ENCODE data around the gene WTAP. TPM values are rescaled to one million over a fixed set of nuclear protein-coding genes. Genes with fewer than 3 reads are reported as not detected.
A peak's percentile ranks its signal among the peaks of the same experiment; 100 is the strongest.
"Not testable (repeated sequence)": the region's sequence is repeated elsewhere in the genome, so short reads cannot be mapped to it uniquely, and the experiment has no call there.

Gene WTAP
- 100 to 1,000 TPM; 127 to 148 (median 130) TPM for polyA plus RNA-seq (ENCODE audit: insufficient read length in 4 of 4)

GRCh38 chr6:159726918-159727716, at the start of gene WTAP:
WTAP (plus strand) TSS chr6:159727506; CDS start chr6:159736266, 8,760 bp downstream.
- peak; percentile 85 to 92 (median 90) for DNase-seq (ENCODE audit: low read depth in 4 of 4, low spot score in 3 of 4)

GRCh38 chr6:159677506-159678165, 49.7 kb upstream of the WTAP start:
- no peak for DNase-seq (ENCODE audit: low read depth in 4 of 4, low spot score in 3 of 4)

GRCh38 chr6:159678574-159678973, 48.7 kb upstream of the WTAP start:
- no peak for DNase-seq (ENCODE audit: low read depth in 4 of 4, low spot score in 3 of 4)

GRCh38 chr6:159679091-159680077, 47.9 kb upstream of the WTAP start:
- DNase-seq (ENCODE audit: low read depth in 4 of 4, low spot score in 3 of 4) = no peak

- no peak for DNase-seq (ENCODE audit: low read depth in 4 of 4, low spot score in 3 of 4)
Observed at GRCh38 chr6:159680104-159680503, 47.2 kb upstream of the WTAP start.

GRCh38 chr6:159681191-159681880, 46.0 kb upstream of the WTAP start:
- DNase-seq (ENCODE audit: low read depth in 4 of 4, low spot score in 3 of 4) = no peak

- DNase-seq (ENCODE audit: low read depth in 4 of 4, low spot score in 3 of 4) = no peak
Observed at GRCh38 chr6:159682295-159682694, 45.0 kb upstream of the WTAP start.

GRCh38 chr6:159682810-159683209, 44.5 kb upstream of the WTAP start:
- no peak for DNase-seq (ENCODE audit: low read depth in 4 of 4, low spot score in 3 of 4)

- DNase-seq (ENCODE audit: low read depth in 4 of 4, low spot score in 3 of 4) = no peak
Observed at GRCh38 chr6:159684013-159684304, 43.3 kb upstream of the WTAP start.

- DNase-seq (ENCODE audit: low read depth in 4 of 4, low spot score in 3 of 4) = no peak
Observed at GRCh38 chr6:159686040-159686439, 41.3 kb upstream of the WTAP start.

GRCh38 chr6:159686703-159687102, 40.6 kb upstream of the WTAP start:
- DNase-seq (ENCODE audit: low read depth in 4 of 4, low spot score in 3 of 4) = no peak

- no peak for DNase-seq (ENCODE audit: low read depth in 4 of 4, low spot score in 3 of 4)
Observed at GRCh38 chr6:159687341-159687740, 40.0 kb upstream of the WTAP start.

GRCh38 chr6:159688266-159688905, 38.9 kb upstream of the WTAP start:
- DNase-seq (ENCODE audit: low read depth in 4 of 4, low spot score in 3 of 4) = no peak

- no peak for DNase-seq (ENCODE audit: low read depth in 4 of 4, low spot score in 3 of 4)
Observed at GRCh38 chr6:159689001-159689400, 38.3 kb upstream of the WTAP start.

- DNase-seq (ENCODE audit: low read depth in 4 of 4, low spot score in 3 of 4) = not testable (repeated sequence)
Observed at GRCh38 chr6:159690135-159690534, 37.2 kb upstream of the WTAP start.

- peak in 2 of 4 donors; percentile 48 to 62 for DNase-seq (ENCODE audit: low read depth in 4 of 4, low spot score in 3 of 4)
Observed at GRCh38 chr6:159691133-159691962, 36.0 kb upstream of the WTAP start.

- DNase-seq (ENCODE audit: low read depth in 4 of 4, low spot score in 3 of 4) = peak in 1 of 4 donors; percentile 4
Observed at GRCh38 chr6:159691963-159692287, 35.4 kb upstream of the WTAP start.

- DNase-seq (ENCODE audit: low read depth in 4 of 4, low spot score in 3 of 4) = peak in 1 of 4 donors; percentile 19
Observed at GRCh38 chr6:159692303-159693127, 34.8 kb upstream of the WTAP start.

Data from left renal pelvis (tissue), 4 donors.